Activated naive CD4-positive, alpha-beta T cell (primary cell): ENCODE results near the gene CCDC97.

Source experiments
- DNase-seq, 4 experiments: peaks; one replicate each; lab custom pipeline; 2025; lab: John Stamatoyannopoulos, UW

The CCDC97 gene

GRCh38 chr19:41320185-41320518 lies 10.2 kb downstream of the CCDC97 start:
- DNase-seq: no peak

DNA sequence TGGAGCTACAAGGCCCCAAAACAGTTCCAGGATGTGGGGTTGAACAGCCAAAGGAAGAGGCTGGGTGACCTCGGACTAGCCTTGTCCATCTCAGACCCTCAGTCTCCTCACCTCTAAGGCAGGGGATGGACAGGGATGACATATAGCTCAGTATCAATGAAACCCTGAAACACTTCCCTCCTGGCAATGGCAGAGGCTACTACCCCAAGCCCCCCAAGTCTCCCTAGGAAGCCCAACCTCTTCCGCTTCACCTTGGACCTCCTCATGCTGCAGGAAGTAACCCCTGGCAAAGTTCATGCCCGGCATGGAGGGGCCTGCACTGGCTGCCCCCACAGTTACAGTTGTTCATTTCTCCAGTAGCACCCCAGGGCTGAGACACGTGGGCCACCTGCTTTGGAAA lies 10.6 kb downstream of the CCDC97 start:
- no peak for DNase-seq

DNA sequence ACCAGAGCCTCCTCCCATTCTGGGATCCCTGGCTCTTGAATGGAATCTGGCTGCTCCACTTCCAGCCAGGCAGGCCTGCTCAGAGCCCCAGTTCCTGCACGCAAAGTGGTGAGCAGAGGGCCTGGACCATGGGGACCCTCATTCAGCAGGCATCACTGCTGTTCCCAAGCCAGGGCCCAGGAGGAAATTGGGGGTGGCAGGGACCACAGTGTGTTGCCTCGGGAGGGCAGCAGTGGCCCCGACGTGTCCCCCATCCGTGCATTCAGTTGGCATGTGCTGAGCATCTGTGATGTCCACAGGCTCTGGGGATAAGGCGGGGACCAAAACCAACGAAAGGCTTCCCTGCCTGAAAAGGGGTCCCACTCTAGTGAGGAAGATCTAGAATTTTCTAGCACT lies 11.2 kb downstream of the CCDC97 start:
- DNase-seq: no peak

GRCh38 chr19:41321600-41322270 lies 11.8 kb downstream of the CCDC97 start:
- DNase-seq: no peak

GRCh38 chr19:41322451-41322850 lies 12.5 kb downstream of the CCDC97 start:
- DNase-seq: no peak

GRCh38 chr19:41323023-41323422 lies 13.1 kb downstream of the CCDC97 start:
- DNase-seq: no peak

DNA sequence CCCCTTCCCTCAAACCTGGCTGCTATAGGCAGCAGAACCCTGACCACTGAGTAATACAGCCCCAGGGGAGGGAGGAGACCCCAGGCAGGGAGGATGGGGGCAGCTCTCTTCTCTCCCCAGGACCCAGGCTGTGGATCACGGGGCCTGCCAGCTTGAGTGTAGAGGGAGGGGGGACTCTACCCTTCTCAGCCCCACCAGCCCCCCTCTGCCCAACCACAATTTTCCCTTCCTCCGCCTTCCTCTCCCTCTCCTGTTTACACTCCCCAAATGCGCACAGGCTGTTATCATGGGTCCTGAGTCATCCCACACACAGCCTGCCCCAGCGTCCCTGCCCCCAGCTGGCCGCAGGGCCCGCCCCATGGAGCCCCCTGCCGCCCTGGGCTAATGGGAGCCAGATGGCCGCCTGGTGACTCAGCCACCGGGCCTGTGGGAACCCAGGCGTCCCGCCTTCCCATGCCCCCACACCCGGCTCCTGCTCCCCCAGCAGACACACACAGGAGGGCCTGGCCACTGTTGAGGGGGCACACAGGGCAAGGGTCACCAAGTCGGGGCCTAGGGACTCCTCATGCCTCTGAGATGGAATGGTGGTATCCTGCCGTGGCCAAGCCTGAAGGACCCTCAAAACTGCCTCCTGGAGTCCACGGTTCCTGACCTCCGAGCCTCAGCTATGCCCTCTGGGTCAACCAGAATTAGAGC lies 13.6 kb downstream of the CCDC97 start:
- DNase-seq: no peak

- no peak for DNase-seq
Measured at GRCh38 chr19:41324231-41324702, 14.3 kb downstream of the CCDC97 start.

- no peak for DNase-seq
Measured at GRCh38 chr19:41324921-41325639, 15.1 kb downstream of the CCDC97 start.

- no peak for DNase-seq
Measured at GRCh38 chr19:41325640-41325946, 15.6 kb downstream of the CCDC97 start.

DNA sequence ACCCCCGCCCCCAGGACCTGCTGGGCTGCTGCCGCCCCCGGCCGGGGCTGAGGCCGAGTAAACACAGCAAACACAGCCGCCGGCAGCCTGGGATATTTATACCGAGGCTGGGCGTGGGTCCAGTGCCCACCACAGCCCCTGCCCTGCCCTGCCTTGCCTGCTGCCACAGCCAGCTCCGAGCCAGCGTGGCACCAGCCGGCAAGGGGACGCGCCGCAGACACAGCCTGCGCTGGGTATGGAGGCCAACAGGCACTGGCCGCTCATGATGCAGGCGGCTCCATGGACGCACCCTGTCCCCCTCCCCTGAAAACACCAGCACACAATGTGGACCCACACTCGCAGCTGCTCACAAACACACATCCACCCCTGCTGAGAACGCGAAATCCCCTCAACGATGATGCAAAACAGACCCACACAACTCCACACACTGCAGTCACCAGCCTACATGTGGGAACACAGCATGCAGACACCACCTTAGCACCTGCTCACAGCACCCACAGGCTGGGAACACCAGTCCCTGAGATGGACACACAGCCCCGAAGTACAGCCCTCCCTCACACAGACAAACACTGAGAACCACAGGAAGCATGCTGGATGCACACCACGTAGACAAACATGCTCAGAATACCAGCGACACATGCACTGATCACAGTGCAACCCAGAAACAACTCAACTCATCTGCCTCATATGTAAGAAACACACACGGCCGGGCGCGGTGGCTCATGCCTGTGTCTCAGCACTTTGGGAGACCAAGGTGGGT lies 16.2 kb downstream of the CCDC97 start:
- no peak for DNase-seq

DNA sequence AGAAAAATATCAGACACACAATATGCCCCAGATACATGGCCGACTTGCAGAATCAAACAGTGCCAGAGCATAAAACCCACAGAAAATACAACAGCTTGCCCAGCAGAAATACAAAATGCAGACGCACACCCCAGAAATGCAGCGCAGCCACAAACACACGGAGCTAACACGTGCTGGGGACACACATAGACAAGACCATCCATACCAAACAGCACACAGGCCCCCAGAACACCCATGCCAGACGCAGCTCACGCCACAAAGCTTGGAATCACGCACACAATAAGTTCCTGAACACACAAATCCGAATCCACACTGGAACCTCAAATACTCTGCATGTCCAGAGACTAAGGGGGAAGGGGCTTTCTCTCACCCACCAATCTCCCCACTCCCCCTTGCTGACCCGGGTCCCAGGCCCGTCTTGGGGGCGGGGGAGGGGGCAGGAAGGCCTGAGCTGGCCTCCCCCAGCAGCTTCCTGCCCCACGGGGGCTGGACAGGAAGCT lies 17.2 kb downstream of the CCDC97 start:
- DNase-seq: no peak

DNA sequence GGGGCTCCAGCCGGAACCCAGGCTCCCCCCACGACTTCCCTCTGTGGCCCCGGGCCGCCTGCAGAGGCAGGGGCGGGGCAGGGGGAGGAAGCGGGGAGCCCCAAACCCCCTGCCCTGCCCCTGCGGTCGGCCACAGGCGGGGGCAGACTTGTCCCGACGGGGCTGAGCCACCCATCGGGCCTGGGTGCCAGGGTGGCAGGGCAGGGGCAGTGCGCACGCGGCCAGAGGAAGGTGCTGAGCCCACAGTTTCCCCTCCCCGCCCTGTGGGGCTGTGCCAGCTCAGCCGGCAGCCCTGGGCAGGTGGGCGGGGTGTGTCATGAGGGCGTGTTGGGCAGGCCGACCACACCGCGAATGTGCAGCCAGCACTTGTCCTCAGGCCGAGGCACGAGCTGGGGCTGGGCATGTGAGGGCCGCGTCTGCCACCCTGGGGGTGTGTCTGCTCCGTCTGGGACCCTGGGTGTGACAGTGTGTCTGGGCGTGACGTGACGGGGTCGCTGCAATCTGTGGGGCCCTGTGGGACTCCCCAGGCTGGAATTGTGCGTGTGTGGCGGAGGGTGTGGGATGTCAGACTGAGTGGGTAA lies 17.7 kb downstream of the CCDC97 start:
- peak; percentile 38 to 67 (median 48) for DNase-seq

DNA sequence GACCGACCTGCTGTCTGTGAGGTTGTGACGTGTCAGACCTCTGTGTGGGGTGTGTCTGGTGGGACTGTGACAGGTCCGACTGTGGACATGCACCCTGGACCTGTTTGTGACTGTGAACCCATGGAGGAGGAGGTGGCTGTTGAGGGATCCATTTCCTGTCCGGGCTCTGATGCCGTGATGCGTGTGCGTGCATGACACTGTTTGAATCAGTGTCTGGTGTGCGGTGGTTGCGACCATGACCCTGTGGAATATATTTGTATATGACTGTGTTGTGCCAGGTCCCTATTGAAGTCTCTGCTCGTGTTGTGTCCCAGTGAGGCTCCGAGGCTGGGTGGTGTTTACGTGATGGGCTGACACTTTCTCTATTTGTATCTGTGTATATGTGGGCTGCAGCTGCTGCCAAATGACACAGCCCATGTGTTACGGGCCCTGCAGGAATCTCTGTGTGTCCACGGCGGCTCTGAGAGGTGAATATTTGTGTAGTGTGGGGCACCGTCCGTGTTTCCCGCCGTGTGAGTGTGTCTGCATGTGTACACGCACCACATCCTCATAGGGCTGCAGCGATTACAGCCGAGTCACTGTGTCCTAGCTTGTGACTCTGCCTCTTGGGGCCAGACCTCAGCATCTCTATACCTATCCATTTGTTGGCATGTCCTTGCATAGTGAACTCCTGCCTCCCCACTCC lies 18.3 kb downstream of the CCDC97 start:
- no peak for DNase-seq

DNA sequence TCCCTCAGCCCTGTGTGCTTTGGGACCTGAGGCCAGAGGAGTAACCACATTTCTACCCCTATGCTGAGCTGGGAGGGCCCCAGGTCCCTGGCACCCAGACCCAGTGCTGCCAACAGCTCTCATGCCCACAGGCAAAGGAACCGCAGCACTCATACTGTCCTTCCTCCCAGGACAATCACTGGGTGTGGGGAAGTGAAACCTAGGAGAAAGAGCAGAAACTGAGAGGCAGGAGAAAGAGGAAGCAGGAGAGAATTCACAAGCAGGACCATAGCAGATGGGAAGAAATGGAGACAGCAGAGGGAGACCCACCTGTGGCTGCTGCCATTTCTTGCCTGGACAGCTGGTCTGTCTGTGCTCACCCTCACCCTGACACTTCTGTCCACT lies 18.9 kb downstream of the CCDC97 start:
- DNase-seq: no peak

DNA sequence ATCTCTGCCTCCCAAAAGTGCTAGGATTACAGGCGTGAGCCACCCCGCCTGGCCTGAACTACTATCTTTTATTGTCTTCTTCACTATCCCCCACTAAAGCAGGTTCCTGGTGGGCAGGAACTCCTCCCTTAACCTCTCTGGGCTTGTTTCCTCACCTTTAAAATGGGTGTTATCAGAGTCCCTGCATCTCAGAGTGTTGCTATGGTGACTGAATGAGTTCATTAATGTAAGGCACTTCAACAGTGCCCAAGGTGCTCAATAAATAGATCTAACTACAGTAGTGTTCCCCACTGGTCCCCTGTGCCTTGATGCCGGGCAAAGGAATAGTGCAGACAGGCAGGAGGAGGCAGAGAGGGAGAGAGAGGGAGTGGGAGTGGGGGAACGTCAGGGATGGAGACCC lies 20.5 kb downstream of the CCDC97 start:
- no peak for DNase-seq

DNA sequence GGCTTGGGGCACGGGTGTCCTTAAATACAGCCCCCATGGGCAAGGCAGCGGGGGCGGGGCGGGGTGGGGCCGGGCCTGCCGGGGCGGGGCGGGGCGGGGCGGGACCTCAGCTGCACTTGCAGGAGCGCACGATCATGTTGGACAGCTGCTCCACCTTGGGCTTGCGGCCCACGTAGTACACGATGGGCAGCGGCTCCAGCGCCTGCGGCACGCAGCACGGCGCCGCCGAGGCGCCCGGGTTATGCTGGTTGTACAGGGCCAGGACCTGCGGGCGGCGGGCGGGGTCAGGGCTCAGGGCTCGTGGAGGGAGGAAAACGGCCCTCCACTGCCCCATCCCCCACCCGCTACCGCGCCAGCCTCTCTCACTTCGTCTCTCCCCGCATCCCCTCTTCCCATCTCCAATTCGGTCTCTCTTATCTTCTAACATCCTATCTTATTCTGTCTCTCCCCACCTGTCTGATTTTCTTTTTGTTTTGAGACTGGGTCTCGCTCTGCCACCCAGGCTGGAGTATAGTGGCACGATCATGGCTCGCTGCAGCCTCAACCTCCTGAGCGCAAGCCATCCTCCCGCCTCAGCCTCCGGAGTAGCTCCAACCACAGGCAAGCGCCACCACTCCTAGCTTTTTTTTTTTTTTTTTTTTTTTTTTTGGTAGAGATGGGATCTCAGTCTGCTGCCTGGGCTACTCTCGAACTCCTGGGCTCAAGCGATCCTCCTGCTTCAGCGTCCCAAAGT lies 21.1 kb downstream of the CCDC97 start:
- DNase-seq: no peak

GRCh38 chr19:41332000-41332399 lies 22.0 kb downstream of the CCDC97 start:
- DNase-seq: no peak

GRCh38 chr19:41332468-41332867 lies 22.5 kb downstream of the CCDC97 start:
- DNase-seq: no peak

DNA sequence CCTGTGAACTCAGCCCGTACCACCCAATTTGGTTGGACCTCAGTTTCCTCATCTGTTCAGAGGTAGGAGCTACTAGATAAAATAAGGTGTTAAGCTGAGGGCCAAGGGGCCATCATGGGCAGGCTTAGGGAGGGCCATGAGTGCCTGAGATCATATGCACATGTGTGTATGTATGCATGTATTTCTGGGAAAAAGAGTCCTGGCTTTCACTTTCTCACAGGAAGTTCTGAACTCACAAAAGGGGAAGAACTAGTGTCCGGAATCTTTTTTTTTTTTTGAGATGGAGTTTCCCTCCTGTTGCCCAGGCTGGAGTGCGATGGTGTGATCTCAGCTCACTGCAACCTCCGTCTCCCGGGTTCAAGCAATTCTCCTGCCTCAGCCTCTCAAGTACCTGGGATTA lies 24.8 kb downstream of the CCDC97 start:
- DNase-seq: no peak

DNA sequence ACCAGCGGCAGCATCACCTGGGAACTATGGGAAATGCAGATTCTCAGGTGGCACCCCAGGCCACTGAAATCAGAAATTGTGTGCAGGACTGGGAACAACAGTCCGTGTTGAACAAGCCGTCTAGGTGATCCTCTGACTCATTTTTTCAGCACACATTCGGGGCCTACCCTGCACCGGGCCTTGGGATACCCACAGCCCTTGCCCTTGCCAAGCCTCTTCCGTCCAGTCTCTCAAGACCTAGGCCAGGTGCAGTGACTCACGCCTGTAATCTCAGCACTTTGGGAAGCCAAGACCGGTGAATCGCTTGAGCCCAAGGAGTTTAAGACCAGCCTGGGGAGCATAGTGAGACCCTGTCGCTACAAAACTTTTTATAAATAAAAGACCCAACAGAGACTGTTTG lies 25.5 kb downstream of the CCDC97 start:
- DNase-seq: no peak
